ENCODE results near the gene RUNX2. TPM values are rescaled to one million over a fixed set of nuclear protein-coding genes. Genes with fewer than 3 reads are reported as not detected.

Gene RUNX2
- total and polyA plus RNA-seq, 2 of the 8 experiments (the other 6 are each of a cell fraction or from before 2014, with no cell fraction given), result 0.26 to 1.2 TPM

- CTCF ChIA-PET (ENCODE audit: partially characterized antibody), result interaction anchor here (0.6 to 1.9 kb wide), 5 partner anchors 11 to 344 kb away, joined by 3 to 5 read pairs (median 3); no protein-coding TSS in a partner anchor
- TF ChIP-seq TAF1 (IDR thresholded peaks at IDR 0.05; ENCODE audit: low read depth, low read length) (peak; percentile 90), EGR1 (IDR thresholded peaks at IDR 0.05; ENCODE audit: borderline replicate concordance, low read depth, low read length) (peak; percentile 12; the same call in 1 of the 2 replicates), NRF1 (IDR thresholded peaks at IDR 0.05; ENCODE audit: low read depth, low read length) (peak; percentile 72), MAX (IDR thresholded peaks at IDR 0.05) (peak; percentile 93)
Measured at GRCh38 chr6:45377554-45378333, 49.6 kb downstream of the RUNX2 start, which contains the start of gene SUPT3H. Gene SUPT3H (minus strand): TSS chr6:45377934.

More at GRCh38 chr6:45377554-45378333, 49.6 kb downstream of the RUNX2 start, which contains the start of gene SUPT3H:
- peak within 1 kb of the TSS; percentile 83 to 92 (median 89) for H3K4me3 ChIP-seq (ENCODE audit: extremely low read depth in 1 of 4, insufficient read depth in 2 of 4, low read depth in 3 of 4, low read length in 4 of 4)
- peak within 1 kb of the TSS; percentile 76 to 91 (median 84) for H3K9ac ChIP-seq (replicated peaks in 1 of 4; ENCODE audit: extremely low read depth in 1 of 4, low read depth in 3 of 4, low read length in 3 of 4)
- peak within 1 kb of the TSS; percentile 89 to 90 for H3K4me2 ChIP-seq (ENCODE audit: insufficient read depth in 1 of 2, low read depth in 2 of 2, low read length in 2 of 2)
- H3K18ac ChIP-seq (ENCODE audit: extremely low read depth, low read length), result peak within 1 kb of the TSS; percentile 75
- H3K14ac ChIP-seq (ENCODE audit: insufficient read length), result no peak within 1 kb of the TSS
- DNase-seq (ENCODE audit: low read depth in 1 of 2, low spot score in 2 of 2) (peak; percentile 90 to 91), FAIRE-seq (no peak)
- no peaks in the 10 kb centered on the region for H3K27me3 ChIP-seq (replicated peaks in 1 of 4; ENCODE audit: control insufficient read depth in 3 of 4, extremely low read depth in 1 of 4, insufficient read depth in 3 of 4, low read length in 3 of 4)
- H3K23me2 ChIP-seq (ENCODE audit: low read depth, low read length), result peaks cover 7% of the 10 kb centered on the region
- POLR2A ChIA-PET (ENCODE audit: partially characterized antibody), result interaction anchor here (0.6 to 2.2 kb wide), 20 partner anchors 10 to 902 kb away, joined by 3 to 20 read pairs (median 4); no protein-coding TSS in a partner anchor
- H2AK5ac ChIP-seq (ENCODE audit: low read depth, low read length), result no peak within 1 kb of the TSS
- no peaks in the 10 kb centered on the region for H3K9me3 ChIP-seq (ENCODE audit: insufficient read depth in 2 of 2, low read depth in 1 of 2, low read length in 1 of 2)
- no peak within 1 kb of the TSS for H3K4ac ChIP-seq (replicated peaks; ENCODE audit: insufficient read length, low read depth, low read length)
- H3K56ac ChIP-seq (replicated peaks; ENCODE audit: insufficient read length, low read depth, low read length), result peak within 1 kb of the TSS; percentile 90
- H4K20me1 ChIP-seq (replicated peaks in 1 of 2; ENCODE audit: control insufficient read depth in 1 of 2, insufficient read depth in 2 of 2, low read length in 2 of 2), result no peaks in the 10 kb centered on the region
- no peaks in the 10 kb centered on the region for H3K36me3 ChIP-seq (ENCODE audit: control insufficient read depth in 2 of 4, insufficient read depth in 4 of 4, low read length in 3 of 4)
- peak within 1 kb of the TSS; percentile 89 for H2AFZ ChIP-seq (ENCODE audit: low read length)
- peak within 1 kb of the TSS; percentile 88 for H4K5ac ChIP-seq (ENCODE audit: insufficient read length, low read depth, low read length)
- peak within 1 kb of the TSS; percentile 2 for H4K91ac ChIP-seq (replicated peaks; ENCODE audit: insufficient read length, low read length)
- H2BK5ac ChIP-seq (ENCODE audit: low read depth, low read length), result peak within 1 kb of the TSS; percentile 88
- H2BK12ac ChIP-seq (ENCODE audit: low read depth, low read length), result peak within 1 kb of the TSS; percentile 60; the same call in 1 of the 2 replicates
- H3K27ac ChIP-seq (ENCODE audit: low read depth, low read length), result peak within 1 kb of the TSS; percentile 86
- H3K23ac ChIP-seq (ENCODE audit: insufficient read length), result no peak within 1 kb of the TSS
- H2BK20ac ChIP-seq (ENCODE audit: low read length), result no peak within 1 kb of the TSS
- H3K79me1 ChIP-seq (ENCODE audit: low read depth, low read length), result no peaks in the 10 kb centered on the region; the same call in 1 of the 2 replicates
- H3K4me1 ChIP-seq (replicated peaks in 1 of 4; ENCODE audit: control insufficient read depth in 3 of 4, insufficient read depth in 4 of 4, low read length in 3 of 4), result peaks cover 0 to 4% (median 3%) of the 10 kb centered on the region in 4 experiments; a peak in 4 of 7 replicates
- 2% methylated on average over 44 of the region's 75 CpGs; no CpG with 5 or more reads in 1 of the 2 experiments for WGBS, 2 experiments (ENCODE audit: extremely low coverage in 1 of 2, insufficient coverage in 1 of 2, insufficient read length in 1 of 2, insufficient replicate concordance in 2 of 2, low coverage in 1 of 2, low lambda C conversion rate in 2 of 2, missing lambda C conversion rate in 1 of 2)
- no peak within 1 kb of the TSS for H2BK120ac ChIP-seq (replicated peaks; ENCODE audit: low read depth, low read length)
- H2BK15ac ChIP-seq (ENCODE audit: low read length), result peak within 1 kb of the TSS; percentile 37; the same call in 1 of the 2 replicates
- peaks cover 0 to 37% of the 10 kb centered on the region in 2 experiments; a peak in 2 of 4 replicates for H3K79me2 ChIP-seq (ENCODE audit: control insufficient read depth in 1 of 2, insufficient read depth in 2 of 2, low read length in 2 of 2)
- H4K8ac ChIP-seq (ENCODE audit: extremely low read depth, insufficient read depth, low read length), result peak within 1 kb of the TSS; percentile 94

All from H1 (cell line).